ENCODE results near the gene EXOSC10. TPM values are rescaled to one million over a fixed set of nuclear protein-coding genes. Genes with fewer than 3 reads are reported as not detected.
A peak's percentile ranks its signal among the peaks of the same experiment; 100 is the strongest.

The EXOSC10 gene
- total and polyA plus RNA-seq, 2 of the 13 experiments (the other 11 are each of a cell fraction or from before 2014, with no cell fraction given): 48.4 to 67.6 TPM

DNA sequence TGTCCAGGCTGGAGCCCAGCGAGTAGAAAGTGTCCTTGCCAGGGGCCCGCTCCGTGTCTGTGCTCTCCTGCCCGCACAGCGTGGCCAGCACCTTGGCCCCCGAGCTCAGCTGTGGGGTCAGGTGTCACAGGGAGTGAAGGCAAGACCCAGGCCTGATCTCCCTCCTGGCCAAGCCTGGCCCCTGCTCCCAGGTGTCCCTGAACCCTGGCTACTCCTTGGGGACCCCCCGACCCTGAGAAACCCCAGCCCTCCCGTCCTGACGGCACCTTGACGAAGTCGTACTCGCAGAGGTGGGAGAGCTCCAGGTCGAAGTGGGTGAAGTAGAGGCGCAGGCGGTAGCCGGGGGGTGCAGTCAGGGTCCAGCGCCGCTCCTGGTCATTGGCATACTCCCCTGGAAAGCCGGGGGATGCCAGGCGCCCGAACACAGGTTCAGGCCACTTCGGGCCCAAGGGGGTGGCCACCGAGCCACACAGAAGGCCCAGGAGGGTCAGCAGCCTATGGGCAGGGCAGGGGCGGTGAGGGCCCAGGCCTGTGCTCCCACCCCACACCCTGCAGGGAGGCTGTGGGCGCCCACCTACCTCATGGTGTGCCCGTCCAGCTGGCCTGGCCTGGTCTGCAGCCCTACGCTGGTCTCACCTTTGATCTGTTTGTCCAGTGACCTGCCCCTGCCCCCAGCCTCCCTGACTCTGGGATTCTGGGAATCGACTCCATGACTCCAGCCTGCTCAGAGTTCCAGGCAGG lies 52.9 kb downstream of the EXOSC10 start, which contains the start of gene MASP2 (continued):
- TF ChIP-seq PPARG (CRISPR knock-in tag; conservative IDR thresholded peaks at IDR 0.05) (peak; percentile 41; the same call in 1 of the 2 replicates), ZNF430 (CRISPR knock-in tag; IDR thresholded peaks at IDR 0.05) (no peak), DNMT3B (CRISPR knock-in tag; conservative IDR thresholded peaks at IDR 0.05) (no peak), LCORL (IDR thresholded peaks at IDR 0.05) (no peak), LCORL (CRISPR knock-in tag; IDR thresholded peaks at IDR 0.05) (peak; percentile 72), ZNF460 (CRISPR knock-in tag; IDR thresholded peaks at IDR 0.05; ENCODE audit: borderline replicate concordance) (no peak), TARDBP (CRISPR knock-in tag; IDR thresholded peaks at IDR 0.05) (no peak), FIP1L1 (IDR thresholded peaks at IDR 0.05; ENCODE audit: borderline replicate concordance, insufficient read depth, low read depth, low read length) (no peak), ZNF549 (CRISPR knock-in tag; IDR thresholded peaks at IDR 0.05) (no peak), PAX8 (CRISPR knock-in tag; IDR thresholded peaks at IDR 0.05; ENCODE audit: borderline replicate concordance) (no peak), GPN1 (CRISPR knock-in tag; IDR thresholded peaks at IDR 0.05; ENCODE audit: borderline replicate concordance) (no peak), ZNF317 (CRISPR knock-in tag; IDR thresholded peaks at IDR 0.05) (no peak), ZNF781 (CRISPR knock-in tag; IDR thresholded peaks at IDR 0.05; ENCODE audit: borderline replicate concordance, not compliant biosample characterization) (no peak), CHD4 (IDR thresholded peaks at IDR 0.05; ENCODE audit: borderline replicate concordance, low read length) (no peak), ZNF564 (CRISPR knock-in tag; IDR thresholded peaks at IDR 0.05) (no peak)
- TF ChIP-seq, protein P1, sequence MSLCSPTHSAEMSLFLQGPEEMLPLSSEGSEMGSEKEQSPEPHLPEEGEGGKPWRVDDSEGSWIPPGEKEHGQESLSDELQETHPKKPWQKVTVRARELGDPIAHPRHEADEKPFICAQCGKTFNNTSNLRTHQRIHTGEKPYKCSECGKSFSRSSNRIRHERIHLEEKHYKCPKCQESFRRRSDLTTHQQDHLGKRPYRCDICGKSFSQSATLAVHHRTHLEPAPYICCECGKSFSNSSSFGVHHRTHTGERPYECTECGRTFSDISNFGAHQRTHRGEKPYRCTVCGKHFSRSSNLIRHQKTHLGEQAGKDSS (CRISPR knock-in tag; IDR thresholded peaks at IDR 0.05; ENCODE audit: borderline replicate concordance, low read depth): peak; percentile 49; the same call in 1 of the 2 replicates
- TF ChIP-seq, protein P2, sequence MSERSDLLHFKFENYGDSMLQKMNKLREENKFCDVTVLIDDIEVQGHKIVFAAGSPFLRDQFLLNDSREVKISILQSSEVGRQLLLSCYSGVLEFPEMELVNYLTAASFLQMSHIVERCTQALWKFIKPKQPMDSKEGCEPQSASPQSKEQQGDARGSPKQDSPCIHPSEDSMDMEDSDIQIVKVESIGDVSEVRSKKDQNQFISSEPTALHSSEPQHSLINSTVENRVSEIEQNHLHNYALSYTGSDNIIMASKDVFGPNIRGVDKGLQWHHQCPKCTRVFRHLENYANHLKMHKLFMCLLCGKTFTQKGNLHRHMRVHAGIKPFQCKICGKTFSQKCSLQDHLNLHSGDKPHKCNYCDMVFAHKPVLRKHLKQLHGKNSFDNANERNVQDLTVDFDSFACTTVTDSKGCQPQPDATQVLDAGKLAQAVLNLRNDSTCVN (CRISPR knock-in tag; IDR thresholded peaks at IDR 0.05; ENCODE audit: borderline replicate concordance): no peak
- TF ChIP-seq, protein P3, sequence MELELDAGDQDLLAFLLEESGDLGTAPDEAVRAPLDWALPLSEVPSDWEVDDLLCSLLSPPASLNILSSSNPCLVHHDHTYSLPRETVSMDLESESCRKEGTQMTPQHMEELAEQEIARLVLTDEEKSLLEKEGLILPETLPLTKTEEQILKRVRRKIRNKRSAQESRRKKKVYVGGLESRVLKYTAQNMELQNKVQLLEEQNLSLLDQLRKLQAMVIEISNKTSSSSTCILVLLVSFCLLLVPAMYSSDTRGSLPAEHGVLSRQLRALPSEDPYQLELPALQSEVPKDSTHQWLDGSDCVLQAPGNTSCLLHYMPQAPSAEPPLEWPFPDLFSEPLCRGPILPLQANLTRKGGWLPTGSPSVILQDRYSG (CRISPR knock-in tag; IDR thresholded peaks at IDR 0.05): no peak
- TF ChIP-seq, protein P4, sequence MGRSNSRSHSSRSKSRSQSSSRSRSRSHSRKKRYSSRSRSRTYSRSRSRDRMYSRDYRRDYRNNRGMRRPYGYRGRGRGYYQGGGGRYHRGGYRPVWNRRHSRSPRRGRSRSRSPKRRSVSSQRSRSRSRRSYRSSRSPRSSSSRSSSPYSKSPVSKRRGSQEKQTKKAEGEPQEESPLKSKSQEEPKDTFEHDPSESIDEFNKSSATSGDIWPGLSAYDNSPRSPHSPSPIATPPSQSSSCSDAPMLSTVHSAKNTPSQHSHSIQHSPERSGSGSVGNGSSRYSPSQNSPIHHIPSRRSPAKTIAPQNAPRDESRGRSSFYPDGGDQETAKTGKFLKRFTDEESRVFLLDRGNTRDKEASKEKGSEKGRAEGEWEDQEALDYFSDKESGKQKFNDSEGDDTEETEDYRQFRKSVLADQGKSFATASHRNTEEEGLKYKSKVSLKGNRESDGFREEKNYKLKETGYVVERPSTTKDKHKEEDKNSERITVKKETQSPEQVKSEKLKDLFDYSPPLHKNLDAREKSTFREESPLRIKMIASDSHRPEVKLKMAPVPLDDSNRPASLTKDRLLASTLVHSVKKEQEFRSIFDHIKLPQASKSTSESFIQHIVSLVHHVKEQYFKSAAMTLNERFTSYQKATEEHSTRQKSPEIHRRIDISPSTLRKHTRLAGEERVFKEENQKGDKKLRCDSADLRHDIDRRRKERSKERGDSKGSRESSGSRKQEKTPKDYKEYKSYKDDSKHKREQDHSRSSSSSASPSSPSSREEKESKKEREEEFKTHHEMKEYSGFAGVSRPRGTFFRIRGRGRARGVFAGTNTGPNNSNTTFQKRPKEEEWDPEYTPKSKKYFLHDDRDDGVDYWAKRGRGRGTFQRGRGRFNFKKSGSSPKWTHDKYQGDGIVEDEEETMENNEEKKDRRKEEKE (IDR thresholded peaks at IDR 0.05): no peak

Measured in HepG2 (cell line).